ENCODE data around the gene DENND11. TPM values are rescaled to one million over a fixed set of nuclear protein-coding genes. Genes with fewer than 3 reads are reported as not detected.

Gene DENND11
- total and polyA plus RNA-seq, 9 donors, result 6.0 to 15.7 (median 13.0) TPM

- DNase-seq, result no peak
- H3K27me3 ChIP-seq, result no peaks in the 10 kb centered on the region
- 70 to 82% (median 78%) methylated on average over 24 of the region's 24 CpGs for WGBS, 3 donors
- intact Hi-C loops (cut with DNase I), result no loop called here
- no peaks in the 10 kb centered on the region for H3K36me3 ChIP-seq
- H3K9me3 ChIP-seq, result no peaks in the 10 kb centered on the region
- no peak overlapping the region for H3K27ac ChIP-seq
- H3K4me1 ChIP-seq (ENCODE audit: insufficient read depth), result no peaks in the 10 kb centered on the region
- TF ChIP-seq CTCF (IDR thresholded peaks at IDR 0.05), result peak in 1 of 3 donors; percentile 25
- TF ChIP-seq EP300 (IDR thresholded peaks at IDR 0.05), result no peak
- no peak for TF ChIP-seq POLR2A (IDR thresholded peaks at IDR 0.05)
- H3K4me3 ChIP-seq, result no peak overlapping the region
These were observed 29.6 kb upstream of the DENND11 start for GRCh38 chr7:141731476-141732149.

GRCh38 chr7:141729020-141729419 lies 27.1 kb upstream of the DENND11 start:
- H3K9me3 ChIP-seq, result no peaks in the 10 kb centered on the region
- 84 to 97% (median 97%) methylated on average over 1 of the region's 1 CpG for WGBS, 3 donors
- no peaks in the 10 kb centered on the region for H3K27me3 ChIP-seq
- no peak overlapping the region for H3K4me3 ChIP-seq
- H3K36me3 ChIP-seq, result no peaks in the 10 kb centered on the region
- no peak for DNase-seq
- H3K27ac ChIP-seq, result no peak overlapping the region
- intact Hi-C loops (cut with DNase I), result no loop called here
- TF ChIP-seq POLR2A (IDR thresholded peaks at IDR 0.05) (no peak), EP300 (IDR thresholded peaks at IDR 0.05) (no peak), CTCF (IDR thresholded peaks at IDR 0.05) (no peak)
- H3K4me1 ChIP-seq (ENCODE audit: insufficient read depth), result no peaks in the 10 kb centered on the region

GRCh38 chr7:141722529-141722928 lies 20.6 kb upstream of the DENND11 start:
- Histone ChIP-seq H3K4me3 (no peak overlapping the region), H3K36me3 (no peaks in the 10 kb centered on the region), H3K9me3 (no peaks in the 10 kb centered on the region), H3K4me1 (ENCODE audit: insufficient read depth) (no peaks in the 10 kb centered on the region), H3K27me3 (no peaks in the 10 kb centered on the region), H3K27ac (no peak overlapping the region)
- intact Hi-C loops (cut with DNase I), result no loop called here
- TF ChIP-seq EP300 (IDR thresholded peaks at IDR 0.05), result no peak
- no peak for TF ChIP-seq POLR2A (IDR thresholded peaks at IDR 0.05)
- no peak for TF ChIP-seq CTCF (IDR thresholded peaks at IDR 0.05)
- no peak for DNase-seq
- WGBS, 3 donors, result 85 to 92% (median 91%) methylated on average over 2 of the region's 2 CpGs

- Histone ChIP-seq H3K36me3 (no peaks in the 10 kb centered on the region), H3K4me3 (no peak overlapping the region), H3K9me3 (no peaks in the 10 kb centered on the region), H3K27ac (no peak overlapping the region), H3K4me1 (ENCODE audit: insufficient read depth) (no peaks in the 10 kb centered on the region), H3K27me3 (no peaks in the 10 kb centered on the region)
- 97 to 99% (median 97%) methylated on average over 1 of the region's 1 CpG for WGBS, 3 donors
- intact Hi-C loops (cut with DNase I), result no loop called here
- DNase-seq, result no peak
- TF ChIP-seq EP300 (IDR thresholded peaks at IDR 0.05) (no peak), CTCF (IDR thresholded peaks at IDR 0.05) (no peak), POLR2A (IDR thresholded peaks at IDR 0.05) (no peak)
These were observed 15.5 kb upstream of the DENND11 start for GRCh38 chr7:141717450-141717849.
